Ishikawa (cell line): ENCODE results near the gene YES1.

Experiments used
- CEBPB ChIP-seq: IDR thresholded peaks from 2 replicates; pipeline ENCODE4 v1.6.1; 2012
- EGR1 ChIP-seq: IDR thresholded peaks from 2 replicates; pipeline ENCODE4 v1.6.1; 2012
- EP300 ChIP-seq: IDR thresholded peaks from 2 replicates; pipeline ENCODE4 v1.6.1; 2012; ENCODE audit warnings: borderline replicate concordance
- FOXM1 ChIP-seq: IDR thresholded peaks from 2 replicates; pipeline ENCODE4 v1.6.1; 2012; ENCODE audit warnings: low read depth, borderline replicate concordance
- NFIC ChIP-seq: IDR thresholded peaks from 2 replicates; pipeline ENCODE4 v1.6.1; 2012
- RAD21 ChIP-seq: IDR thresholded peaks from 2 replicates; pipeline ENCODE4 v1.6.1; 2012; ENCODE audit warnings: low read depth
- TAF1 ChIP-seq: IDR thresholded peaks from 2 replicates; pipeline ENCODE4 v1.6.1; 2012; ENCODE audit warnings: low read depth, mild to moderate bottlenecking
- TEAD4 ChIP-seq: IDR thresholded peaks from 2 replicates; pipeline ENCODE4 v1.6.1; 2012
- YY1 ChIP-seq: IDR thresholded peaks from 2 replicates; pipeline ENCODE4 v1.6.1; 2012; ENCODE audit warnings: low read depth
- ZBTB7A ChIP-seq: IDR thresholded peaks from 2 replicates; pipeline ENCODE4 v1.6.1; 2012; ENCODE audit warnings: low read depth
- TF ChIP-seq, protein P1 (sequence below): IDR thresholded peaks from 2 replicates; pipeline ENCODE4 v1.6.1; 2012; ENCODE audit warnings: low read depth, mild to moderate bottlenecking
- TF ChIP-seq, protein P2 (sequence below): IDR thresholded peaks from 2 replicates; pipeline ENCODE4 v1.6.1; 2012

DNA sequence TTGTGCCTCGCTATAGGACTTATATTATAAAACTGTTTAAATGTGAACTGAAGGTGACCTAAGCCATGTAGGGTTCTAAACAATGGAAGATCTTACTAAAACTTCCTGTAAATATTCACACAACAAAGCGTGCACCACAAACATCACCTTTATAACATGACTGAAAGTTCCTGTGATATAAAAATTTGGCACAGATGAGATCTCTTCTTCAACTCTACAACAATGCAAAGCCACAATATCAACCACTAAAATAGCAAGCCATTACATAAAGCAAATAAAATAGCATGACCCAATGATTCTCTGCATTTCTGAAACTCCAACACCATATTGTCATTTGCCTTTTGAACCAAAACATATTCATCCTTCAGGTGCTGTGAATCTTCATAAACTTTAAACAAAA is 3.5 kb downstream of the YES1 start:
- TF ChIP-seq, protein P1, sequence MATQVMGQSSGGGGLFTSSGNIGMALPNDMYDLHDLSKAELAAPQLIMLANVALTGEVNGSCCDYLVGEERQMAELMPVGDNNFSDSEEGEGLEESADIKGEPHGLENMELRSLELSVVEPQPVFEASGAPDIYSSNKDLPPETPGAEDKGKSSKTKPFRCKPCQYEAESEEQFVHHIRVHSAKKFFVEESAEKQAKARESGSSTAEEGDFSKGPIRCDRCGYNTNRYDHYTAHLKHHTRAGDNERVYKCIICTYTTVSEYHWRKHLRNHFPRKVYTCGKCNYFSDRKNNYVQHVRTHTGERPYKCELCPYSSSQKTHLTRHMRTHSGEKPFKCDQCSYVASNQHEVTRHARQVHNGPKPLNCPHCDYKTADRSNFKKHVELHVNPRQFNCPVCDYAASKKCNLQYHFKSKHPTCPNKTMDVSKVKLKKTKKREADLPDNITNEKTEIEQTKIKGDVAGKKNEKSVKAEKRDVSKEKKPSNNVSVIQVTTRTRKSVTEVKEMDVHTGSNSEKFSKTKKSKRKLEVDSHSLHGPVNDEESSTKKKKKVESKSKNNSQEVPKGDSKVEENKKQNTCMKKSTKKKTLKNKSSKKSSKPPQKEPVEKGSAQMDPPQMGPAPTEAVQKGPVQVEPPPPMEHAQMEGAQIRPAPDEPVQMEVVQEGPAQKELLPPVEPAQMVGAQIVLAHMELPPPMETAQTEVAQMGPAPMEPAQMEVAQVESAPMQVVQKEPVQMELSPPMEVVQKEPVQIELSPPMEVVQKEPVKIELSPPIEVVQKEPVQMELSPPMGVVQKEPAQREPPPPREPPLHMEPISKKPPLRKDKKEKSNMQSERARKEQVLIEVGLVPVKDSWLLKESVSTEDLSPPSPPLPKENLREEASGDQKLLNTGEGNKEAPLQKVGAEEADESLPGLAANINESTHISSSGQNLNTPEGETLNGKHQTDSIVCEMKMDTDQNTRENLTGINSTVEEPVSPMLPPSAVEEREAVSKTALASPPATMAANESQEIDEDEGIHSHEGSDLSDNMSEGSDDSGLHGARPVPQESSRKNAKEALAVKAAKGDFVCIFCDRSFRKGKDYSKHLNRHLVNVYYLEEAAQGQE = no peak
- TF ChIP-seq EGR1 = no peak
- TF ChIP-seq, protein P2, sequence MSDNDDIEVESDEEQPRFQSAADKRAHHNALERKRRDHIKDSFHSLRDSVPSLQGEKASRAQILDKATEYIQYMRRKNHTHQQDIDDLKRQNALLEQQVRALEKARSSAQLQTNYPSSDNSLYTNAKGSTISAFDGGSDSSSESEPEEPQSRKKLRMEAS = no peak
- no peak for TF ChIP-seq ZBTB7A
- no peak for TF ChIP-seq RAD21
- TF ChIP-seq TAF1 = no peak
- no peak for TF ChIP-seq CEBPB
- no peak for TF ChIP-seq EP300
- TF ChIP-seq FOXM1 = no peak
- no peak for TF ChIP-seq YY1
- TF ChIP-seq NFIC = no peak
- no peak for TF ChIP-seq TEAD4
